GM13977 (cell line): ENCODE measurements around the gene SCP2.

ENCODE experiments used
- DNase-seq: peaks from one replicate; pipeline ENCODE4 v3.0.0; 2012; ENCODE audit warnings: low spot score
- in situ Hi-C: fragments of 300-500 bp; cut with MboI; formaldehyde crosslinking; loops from one replicate; pipeline ENCODE4 v1.12.0; 2022; ENCODE audit warnings: low sequenced_read_pairs, low pct_unique_long_range_greater_than_20kb, mixed read lengths, inconsistent platforms; ENCODE audit not compliant: unreplicated experiment
- TF ChIP-seq, protein P1 (sequence below): IDR thresholded peaks from 2 replicates; pipeline ENCODE4 v1.5.1; 2012; ENCODE audit warnings: mild to moderate bottlenecking, control low read depth; ENCODE audit not compliant: insufficient read depth; ENCODE audit errors: extremely low read depth, missing control alignments

The SCP2 gene

GRCh38 chr1:52915855-52916220 lies 11.2 kb upstream of the SCP2 start:
- in situ Hi-C loops = loop anchor here (10.0 kb wide), 1 partner anchor 269 kb away; no protein-coding TSS in a partner anchor
- DNase-seq = no peak
- TF ChIP-seq, protein P1, sequence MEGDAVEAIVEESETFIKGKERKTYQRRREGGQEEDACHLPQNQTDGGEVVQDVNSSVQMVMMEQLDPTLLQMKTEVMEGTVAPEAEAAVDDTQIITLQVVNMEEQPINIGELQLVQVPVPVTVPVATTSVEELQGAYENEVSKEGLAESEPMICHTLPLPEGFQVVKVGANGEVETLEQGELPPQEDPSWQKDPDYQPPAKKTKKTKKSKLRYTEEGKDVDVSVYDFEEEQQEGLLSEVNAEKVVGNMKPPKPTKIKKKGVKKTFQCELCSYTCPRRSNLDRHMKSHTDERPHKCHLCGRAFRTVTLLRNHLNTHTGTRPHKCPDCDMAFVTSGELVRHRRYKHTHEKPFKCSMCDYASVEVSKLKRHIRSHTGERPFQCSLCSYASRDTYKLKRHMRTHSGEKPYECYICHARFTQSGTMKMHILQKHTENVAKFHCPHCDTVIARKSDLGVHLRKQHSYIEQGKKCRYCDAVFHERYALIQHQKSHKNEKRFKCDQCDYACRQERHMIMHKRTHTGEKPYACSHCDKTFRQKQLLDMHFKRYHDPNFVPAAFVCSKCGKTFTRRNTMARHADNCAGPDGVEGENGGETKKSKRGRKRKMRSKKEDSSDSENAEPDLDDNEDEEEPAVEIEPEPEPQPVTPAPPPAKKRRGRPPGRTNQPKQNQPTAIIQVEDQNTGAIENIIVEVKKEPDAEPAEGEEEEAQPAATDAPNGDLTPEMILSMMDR = no peak

- no peak for DNase-seq
- TF ChIP-seq, protein P1 = no peak
- in situ Hi-C loops = loop anchor here (10.0 kb wide), 1 partner anchor 268 kb away; no protein-coding TSS in a partner anchor
Measured at GRCh38 chr1:52916241-52916975, 10.7 kb upstream of the SCP2 start.

DNA sequence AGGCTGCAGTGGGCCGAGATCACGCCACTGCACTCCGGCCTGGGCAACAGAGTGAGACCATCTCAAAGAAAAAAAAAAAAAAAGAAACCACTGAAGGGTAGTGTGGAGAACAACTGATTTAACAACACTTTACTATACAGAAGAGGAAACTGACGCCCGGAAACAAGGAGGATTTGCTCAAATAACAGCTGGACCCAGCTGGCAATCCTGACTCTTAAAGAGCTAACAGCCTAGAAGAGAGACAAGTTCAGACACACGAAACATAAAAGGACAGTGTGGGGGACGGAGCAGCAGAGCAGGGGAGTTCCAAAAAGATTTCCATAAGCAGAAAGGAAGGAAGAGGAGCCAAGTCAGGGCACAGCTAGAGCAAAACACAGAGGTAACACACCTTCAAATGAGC lies 9.9 kb upstream of the SCP2 start:
- TF ChIP-seq, protein P1 = no peak
- no peak for DNase-seq
- in situ Hi-C loops = loop anchor here (10.0 kb wide), 1 partner anchor 268 kb away; no protein-coding TSS in a partner anchor

- DNase-seq = no peak
- in situ Hi-C loops = loop anchor here (10.0 kb wide), 1 partner anchor 267 kb away; no protein-coding TSS in a partner anchor
- TF ChIP-seq, protein P1 = no peak
Measured at GRCh38 chr1:52917581-52917980, 9.5 kb upstream of the SCP2 start.

DNA sequence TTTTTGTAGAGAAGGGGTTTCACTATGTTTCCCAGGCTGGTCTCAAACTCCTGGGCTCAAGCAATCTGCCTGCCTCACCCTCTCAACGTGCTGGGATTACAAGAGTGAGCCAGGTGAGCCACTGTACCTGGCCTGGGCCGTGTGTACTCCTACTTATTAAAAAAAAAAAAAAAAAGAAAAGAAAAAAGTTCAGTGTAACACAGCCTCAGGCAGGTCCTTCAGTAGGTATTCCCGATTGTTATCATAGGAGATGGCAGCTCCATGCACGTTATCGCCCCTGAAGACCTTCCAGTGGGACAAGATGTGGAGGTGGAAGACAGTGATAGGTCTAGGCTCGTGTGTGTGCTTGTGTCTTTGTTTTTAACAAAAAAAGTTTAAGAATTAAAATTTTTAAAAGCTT lies 8.9 kb upstream of the SCP2 start:
- in situ Hi-C loops = loop anchor here (10.0 kb wide), 1 partner anchor 267 kb away; no protein-coding TSS in a partner anchor
- no peak for DNase-seq
- TF ChIP-seq, protein P1 = no peak

GRCh38 chr1:52919051-52919722 lies 7.9 kb upstream of the SCP2 start:
- in situ Hi-C loops = loop anchor here (10.0 kb wide), 1 partner anchor 266 kb away; no protein-coding TSS in a partner anchor
- no peak for DNase-seq

More at GRCh38 chr1:52919051-52919722, 7.9 kb upstream of the SCP2 start:
- TF ChIP-seq, protein P1 = no peak
